ENCODE data around the gene HCFC2.

HCFC2 gene

DNA sequence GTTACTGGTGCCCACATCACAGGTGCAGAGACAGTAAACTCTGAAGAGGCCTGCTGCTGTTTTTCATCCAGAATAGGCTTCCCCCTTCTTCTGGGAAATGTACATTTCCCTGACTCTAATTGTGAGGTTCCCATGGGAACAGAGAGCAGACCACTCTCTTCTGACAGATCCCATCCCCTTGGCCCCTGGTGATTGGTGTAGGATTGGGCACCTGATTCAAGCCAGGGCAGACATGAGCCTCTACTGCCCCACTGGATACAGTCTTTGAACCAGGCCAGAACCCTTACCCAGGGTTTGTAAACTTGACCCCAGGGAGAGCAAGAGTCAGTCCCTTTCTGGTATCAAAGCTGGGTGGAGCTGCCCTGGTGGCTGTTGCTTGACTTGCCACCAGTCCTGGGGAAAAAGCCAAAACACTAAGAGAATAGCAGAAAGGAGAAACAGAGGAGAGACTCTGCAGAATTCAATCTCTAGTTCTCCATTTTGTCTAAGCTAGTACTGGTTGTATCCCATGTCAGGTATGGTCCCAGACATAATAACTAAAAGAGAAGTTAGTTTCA, 88.4 kb downstream of the HCFC2 start:
- Mint-ChIP-seq H3K4me1 (peaks cover 8% of the 10 kb centered on the region), H3K27ac (no peak overlapping the region), H3K27me3 (peaks cover 26% of the 10 kb centered on the region), H3K4me3 (no peak overlapping the region), H3K9me3 (no peaks in the 10 kb centered on the region)
- no peak for DNase-seq
- no peak for ATAC-seq

- peaks cover 8% of the 10 kb centered on the region for H3K4me1 Mint-ChIP-seq
- peak overlapping the region in 1 of 2 donors; percentile 20 for H3K27ac Mint-ChIP-seq
- DNase-seq, result no peak
- no peaks in the 10 kb centered on the region for H3K9me3 Mint-ChIP-seq
- H3K4me3 Mint-ChIP-seq, result no peak overlapping the region
- ATAC-seq, result no peak
- peaks cover 12% of the 10 kb centered on the region for H3K27me3 Mint-ChIP-seq
Measured at GRCh38 chr12:104154286-104154685, 90.0 kb downstream of the HCFC2 start.

GRCh38 chr12:104154806-104155205, 90.5 kb downstream of the HCFC2 start:
- Mint-ChIP-seq H3K27me3 (peaks cover 7% of the 10 kb centered on the region), H3K27ac (no peak overlapping the region), H3K9me3 (no peaks in the 10 kb centered on the region), H3K4me3 (no peak overlapping the region), H3K4me1 (peaks cover 8% of the 10 kb centered on the region)
- DNase-seq, result no peak
- ATAC-seq, result no peak

All from stimulated activated naive CD8-positive, alpha-beta T cell treated with anti-CD3 and anti-CD28 coated beads, Interleukin-15, amount 100 ng/mL, for 72 hours (primary cell).